ENCODE measurements around the gene CADM2. TPM values are rescaled to one million over a fixed set of nuclear protein-coding genes. Genes with fewer than 3 reads are reported as not detected.

Gene CADM2
- total and polyA plus RNA-seq, 2 experiments from 2014 or later, result 0.09 TPM; not detected in 1

GRCh38 chr3:86109434-86109833, 1150.6 kb downstream of the CADM2 start:
- Histone ChIP-seq H3K36me3 (ENCODE audit: low read depth) (no peaks in the 10 kb centered on the region), H2AFZ (no peak overlapping the region), H3K4me2 (ENCODE audit: unreplicated experiment) (no peak overlapping the region), H3K4me3 (no peak overlapping the region), H3F3A (ENCODE audit: insufficient read depth) (no peaks in the 10 kb centered on the region), H3K9ac (no peak overlapping the region), H3K27me3 (replicated peaks; ENCODE audit: insufficient read depth) (no peaks in the 10 kb centered on the region), H3K27ac (no peak overlapping the region), H3K9me3 (ENCODE audit: low read depth) (no peaks in the 10 kb centered on the region), H3K79me2 (ENCODE audit: insufficient read depth) (no peaks in the 10 kb centered on the region), H4K20me1 (ENCODE audit: insufficient read depth) (no peaks in the 10 kb centered on the region), H3K9me2 (ENCODE audit: insufficient read depth) (no peaks in the 10 kb centered on the region), H3K4me1 (ENCODE audit: insufficient read depth) (no peaks in the 10 kb centered on the region)
- TF ChIP-seq EZH2phosphoT487 (IDR thresholded peaks at IDR 0.05; ENCODE audit: insufficient read depth, low read depth) (no peak), EZH2 (IDR thresholded peaks at IDR 0.05; ENCODE audit: insufficient read depth, poor library complexity, severe bottlenecking) (no peak)
- WGBS, 2 experiments (ENCODE audit: low coverage in 1 of 2, low lambda C conversion rate in 2 of 2, missing lambda C conversion rate in 2 of 2), result 10 to 12% methylated on average over 2 of the region's 2 CpGs
- in situ Hi-C loops (cut with MboI), result no loop called here
- DNase-seq, result no peak

Small RNAs within 50 kb of the gene (microRNA-seq; reads per million reads assigned to microRNA genes)
- gene MIR5688 (ENCODE audit: borderline number of aligned reads), result not detected

Small RNAs within 50 kb of the gene (small RNA-seq; reads per million reads assigned to genes)
- not detected for gene MIR5688 (ENCODE audit: low read depth, low replicate concordance)
